Measurements from ENCODE around the gene APBA2. TPM values are rescaled to one million over a fixed set of nuclear protein-coding genes. Genes with fewer than 3 reads are reported as not detected.
A peak's percentile ranks its signal among the peaks of the same experiment; 100 is the strongest.

The APBA2 gene
- total and polyA plus RNA-seq, 2 of the 4 experiments (the other 2 are of a cell fraction): 21.7 to 33.0 TPM

- Histone ChIP-seq H4K5ac (ENCODE audit: low read depth, low read length) (no peak overlapping the region), H3K14ac (replicated peaks; ENCODE audit: low read depth, low read length) (no peak overlapping the region), H3K4me2 (ENCODE audit: low read depth, low read length) (no peak overlapping the region), H3K4me1 (ENCODE audit: control insufficient read depth, insufficient read depth, low read length) (no peaks in the 10 kb centered on the region), H2BK120ac (ENCODE audit: low read depth, low read length) (no peak overlapping the region), H4K91ac (ENCODE audit: insufficient read depth, low read depth, low read length) (no peak overlapping the region), H3K36me3 (ENCODE audit: control insufficient read depth, insufficient read depth, low read length) (no peaks in the 10 kb centered on the region), H2BK20ac (ENCODE audit: low read depth, low read length) (no peak overlapping the region), H2AK9ac (replicated peaks; ENCODE audit: low read depth, low read length, poor library complexity) (no peak overlapping the region), H4K8ac (ENCODE audit: low read depth in 2 of 2, low read length in 2 of 2) (no peak overlapping the region), H2BK15ac (ENCODE audit: low read depth, low read length) (no peak overlapping the region), H3K9me1 (ENCODE audit: insufficient read depth, low read length) (no peaks in the 10 kb centered on the region), H3K79me1 (ENCODE audit: low read depth in 1 of 2, low read length in 2 of 2) (no peaks in the 10 kb centered on the region), H2BK5ac (ENCODE audit: low read depth, low read length, poor library complexity, severe bottlenecking) (no peak overlapping the region), H3K9me3 (ENCODE audit: control insufficient read depth, insufficient read depth, low read length) (no peaks in the 10 kb centered on the region), H3K4me3 (ENCODE audit: insufficient read depth, low read depth, low read length) (no peak overlapping the region), H3K27ac (ENCODE audit: insufficient read depth, low read length) (no peak overlapping the region), H2AFZ (replicated peaks; ENCODE audit: low read length, poor library complexity) (peak overlapping the region; percentile 43), H2AK5ac (ENCODE audit: low read depth, low read length) (no peak overlapping the region), H3K9ac (ENCODE audit: low read depth, low read length) (no peak overlapping the region), H4K20me1 (ENCODE audit: insufficient read depth, low read length) (no peaks in the 10 kb centered on the region), H3K4ac (ENCODE audit: low read depth, low read length) (no peak overlapping the region), H3K27me3 (ENCODE audit: control insufficient read depth, insufficient read depth, low read length) (no peaks in the 10 kb centered on the region; the same call in 1 of the 2 replicates), H3K18ac (ENCODE audit: low read depth, low read length) (no peak overlapping the region), H3K56ac (ENCODE audit: extremely low read depth, insufficient read depth, low read length) (no peak overlapping the region), H3K23ac (ENCODE audit: low read depth, low read length) (no peak overlapping the region)
- intact Hi-C loops (cut with micrococcal nuclease) (no loop called here), in situ Hi-C loops (cut with MboI; ENCODE audit: low sequenced_read_pairs) (no loop called here), dilution Hi-C loops (cut with HindIII; ENCODE audit: low sequenced_read_pairs, unreplicated experiment) (no loop called here)
- no peak for DNase-seq
- no peak for ATAC-seq (ENCODE audit: low read depth)
- CTCF ChIA-PET: no interaction called here
- 75% methylated on average over 8 of the region's 14 CpGs; no CpG with 5 or more reads in 1 of the 2 experiments for WGBS, 2 experiments (ENCODE audit: extremely low coverage in 2 of 2, insufficient read length in 1 of 2)
- BruUV-seq (replicated peaks): no TSS peak
- TF ChIP-seq RFX5 (IDR thresholded peaks at IDR 0.05; ENCODE audit: low read depth, low read length) (no peak), SMC3 (IDR thresholded peaks at IDR 0.05; ENCODE audit: low read depth, low read length) (no peak), CHD1 (IDR thresholded peaks at IDR 0.05; ENCODE audit: low read depth, low read length) (no peak), BHLHE40 (IDR thresholded peaks at IDR 0.05; ENCODE audit: low read depth, low read length) (no peak), CTCF (conservative IDR thresholded peaks at IDR 0.05; ENCODE audit: low read depth, low read length) (no peak), CEBPB (IDR thresholded peaks at IDR 0.05; ENCODE audit: low read depth, low read length) (no peak), POLR2A (IDR thresholded peaks at IDR 0.05; ENCODE audit: low read depth, low read length) (no peak), MAFK (IDR thresholded peaks at IDR 0.05; ENCODE audit: low read depth, low read length) (no peak), ELK1 (IDR thresholded peaks at IDR 0.05; ENCODE audit: borderline replicate concordance, low read depth, low read length) (no peak), RCOR1 (IDR thresholded peaks at IDR 0.05; ENCODE audit: insufficient replicate concordance, low read length) (no peak), MAZ (IDR thresholded peaks at IDR 0.05; ENCODE audit: borderline replicate concordance, low read depth, low read length) (no peak)
- POLR2A ChIA-PET (ENCODE audit: unreplicated experiment): no interaction called here
Measured at GRCh38 chr15:29151484-29151857, 265.7 kb downstream of the APBA2 start.
